ENCODE data around the gene NTMT1. TPM values are rescaled to one million over a fixed set of nuclear protein-coding genes. Genes with fewer than 3 reads are reported as not detected.

NTMT1 gene
- total and polyA plus RNA-seq, 8 donors = 19.5 to 35.4 (median 24.7) TPM

GRCh38 chr9:129613520-129614175 is 12.3 kb upstream of the NTMT1 start:
- Histone ChIP-seq H3K36me3 (no peaks in the 10 kb centered on the region), H3K9me3 (no peaks in the 10 kb centered on the region), H3K4me3 (no peak overlapping the region), H3K27ac (no peak overlapping the region), H3K4me1 (peaks cover 8 to 25% of the 10 kb centered on the region in 2 donors), H3K27me3 (peaks cover 0 to 13% of the 10 kb centered on the region in 2 donors)
- intact Hi-C loops (cut with DNase I) = loop anchor here (5.0 to 10.0 kb wide), 3 partner anchors 439 to 476 kb away; partner anchors contain the start of gene IER5L (in 1 of the 2)
- ATAC-seq = no peak
- TF ChIP-seq CTCF (IDR thresholded peaks at IDR 0.05) = no peak
- DNase-seq = peak in 1 of 4 donors; percentile 50

DNA sequence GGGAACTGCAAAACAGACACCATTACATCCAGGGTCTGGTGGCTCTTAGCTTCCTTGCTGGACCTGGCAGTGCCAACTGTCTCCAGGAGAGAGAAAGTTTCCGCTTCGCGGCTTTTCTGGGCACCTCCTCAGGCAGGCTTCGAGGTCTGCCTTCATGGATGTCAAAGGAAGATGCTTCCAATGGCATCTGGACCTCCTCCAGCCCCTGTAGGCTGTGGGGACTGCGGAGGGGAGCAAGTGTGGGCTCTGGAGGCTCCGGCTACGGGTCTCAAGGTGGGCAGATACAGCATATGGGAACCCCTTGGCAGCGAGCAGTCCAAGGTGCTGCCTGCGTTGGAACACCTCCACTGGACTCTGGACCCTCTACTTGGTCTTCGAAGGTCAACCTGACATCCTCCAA is 11.0 kb upstream of the NTMT1 start:
- DNase-seq = peak in 1 of 4 donors; percentile 52
- H3K9me3 ChIP-seq = no peaks in the 10 kb centered on the region
- peaks cover 0 to 25% of the 10 kb centered on the region in 2 donors for H3K27me3 ChIP-seq
- H3K36me3 ChIP-seq = no peaks in the 10 kb centered on the region
- H3K4me3 ChIP-seq = no peak overlapping the region
- H3K27ac ChIP-seq = no peak overlapping the region
- no peak for ATAC-seq
- TF ChIP-seq CTCF (IDR thresholded peaks at IDR 0.05) = no peak
- intact Hi-C loops (cut with DNase I) = loop anchor here (5.0 to 10.0 kb wide), 3 partner anchors 440 to 478 kb away; partner anchors contain the start of gene IER5L (in 1 of the 2)
- H3K4me1 ChIP-seq = peaks cover 14 to 17% of the 10 kb centered on the region in 2 donors

DNA sequence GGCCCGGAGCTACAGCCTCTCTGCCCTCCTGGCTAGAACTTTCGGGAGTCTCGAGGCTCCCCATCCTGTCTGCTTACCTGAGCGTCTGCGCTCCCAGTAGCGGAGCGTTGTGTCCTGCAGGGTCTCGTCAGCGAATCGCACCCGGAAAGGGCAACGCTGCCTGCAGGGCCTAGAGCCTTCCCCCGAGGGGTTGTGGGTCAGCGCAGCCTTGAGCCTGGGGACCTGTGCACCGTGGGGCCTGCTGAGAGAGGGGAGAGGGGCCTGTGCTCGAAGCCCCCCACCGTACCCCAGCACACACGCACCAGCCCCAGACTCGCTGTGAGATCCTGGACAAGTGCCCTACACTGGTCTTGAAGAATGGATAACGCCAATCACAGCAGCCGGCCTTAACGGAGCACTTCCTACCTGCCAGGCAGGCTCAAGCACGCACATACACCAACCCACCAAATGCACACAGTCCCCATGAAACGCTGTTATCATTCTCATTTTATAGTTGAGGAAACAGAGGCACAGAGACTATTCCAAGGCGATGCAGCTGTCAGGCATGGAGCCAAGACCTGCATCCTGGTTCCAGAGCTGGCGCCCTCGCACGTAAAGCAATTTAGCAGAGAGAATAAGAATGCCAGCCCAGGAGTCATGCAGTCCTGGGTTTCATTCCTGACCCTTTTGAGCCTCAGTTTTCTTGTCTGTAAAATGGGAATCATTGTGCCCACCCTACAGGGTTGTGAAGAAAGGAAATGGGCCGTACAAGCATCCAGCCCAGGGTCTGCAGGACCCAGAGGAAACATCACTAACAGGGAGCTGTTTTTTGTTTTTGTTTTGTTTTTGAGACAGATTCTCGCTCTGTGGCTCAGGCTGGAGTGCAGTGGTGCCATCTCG is 10.3 kb upstream of the NTMT1 start:
- H3K36me3 ChIP-seq = no peaks in the 10 kb centered on the region

GRCh38 chr9:129617167-129617566 is 8.8 kb upstream of the NTMT1 start:
- no peaks in the 10 kb centered on the region for H3K36me3 ChIP-seq
- peaks cover 11 to 16% of the 10 kb centered on the region in 2 donors for H3K4me1 ChIP-seq
- peak in 1 of 2 donors; percentile 25 for TF ChIP-seq CTCF (IDR thresholded peaks at IDR 0.05)
- DNase-seq (peak in 1 of 4 donors; percentile 20), ATAC-seq (peak; percentile 64)
- no peak overlapping the region for H3K4me3 ChIP-seq
- intact Hi-C loops (cut with DNase I) = loop anchor here (10.0 kb wide), 2 partner anchors 442 to 472 kb away; partner anchors contain the start of gene IER5L (in 1 of the 2)
- H3K27me3 ChIP-seq = peaks cover 0 to 47% of the 10 kb centered on the region in 2 donors
- no peaks in the 10 kb centered on the region for H3K9me3 ChIP-seq
- H3K27ac ChIP-seq = no peak overlapping the region

More for the DNA sequence above, 10.3 kb upstream of the NTMT1 start:
- peaks cover 0 to 33% of the 10 kb centered on the region in 2 donors for H3K27me3 ChIP-seq
- no peaks in the 10 kb centered on the region for H3K9me3 ChIP-seq
- H3K4me3 ChIP-seq = no peak overlapping the region
- peaks cover 17 to 21% of the 10 kb centered on the region in 2 donors for H3K4me1 ChIP-seq
- peak in 1 of 4 donors; percentile 77 for DNase-seq
- ATAC-seq = no peak
- no peak for TF ChIP-seq CTCF (IDR thresholded peaks at IDR 0.05)
- H3K27ac ChIP-seq = no peak overlapping the region
- intact Hi-C loops (cut with DNase I) = loop anchor here (10.0 kb wide), 2 partner anchors 441 to 471 kb away; partner anchors contain the start of gene IER5L (in 1 of the 2)

Measured in left lung (tissue), 10 donors.